Transverse colon (tissue), 4 donors: Measurements from ENCODE around the gene SELENOK.

Experiments
- CTCF ChIP-seq, 5 experiments: fragments of 200-600 bp in 3 of 5; fragments of 450-650 bp in 2 of 5; sonication (generic) in 3 of 5; IDR thresholded peaks; 1 replicate in 2 of 5; 2 replicates in 3 of 5; pipeline ENCODE4 v1.5.1; 2016 to 2017; ENCODE audit warnings: antibody characterized with exemption in 5 of 5, inconsistent platforms in 3 of 5, mild to moderate bottlenecking in 2 of 5, moderate library complexity in 1 of 5
- POLR2A ChIP-seq: fragments of 450-650 bp; IDR thresholded peaks from one replicate; pipeline ENCODE4 v1.6.1; 2016; ENCODE audit warnings: antibody characterized with exemption, mild to moderate bottlenecking, moderate library complexity
- POLR2AphosphoS5 ChIP-seq, 3 donors: sonication (generic); formaldehyde crosslinking; IDR thresholded peaks; one replicate each; pipeline ENCODE4 v1.6.1; 2016; ENCODE audit warnings: antibody characterized with exemption in 3 of 3

DNA sequence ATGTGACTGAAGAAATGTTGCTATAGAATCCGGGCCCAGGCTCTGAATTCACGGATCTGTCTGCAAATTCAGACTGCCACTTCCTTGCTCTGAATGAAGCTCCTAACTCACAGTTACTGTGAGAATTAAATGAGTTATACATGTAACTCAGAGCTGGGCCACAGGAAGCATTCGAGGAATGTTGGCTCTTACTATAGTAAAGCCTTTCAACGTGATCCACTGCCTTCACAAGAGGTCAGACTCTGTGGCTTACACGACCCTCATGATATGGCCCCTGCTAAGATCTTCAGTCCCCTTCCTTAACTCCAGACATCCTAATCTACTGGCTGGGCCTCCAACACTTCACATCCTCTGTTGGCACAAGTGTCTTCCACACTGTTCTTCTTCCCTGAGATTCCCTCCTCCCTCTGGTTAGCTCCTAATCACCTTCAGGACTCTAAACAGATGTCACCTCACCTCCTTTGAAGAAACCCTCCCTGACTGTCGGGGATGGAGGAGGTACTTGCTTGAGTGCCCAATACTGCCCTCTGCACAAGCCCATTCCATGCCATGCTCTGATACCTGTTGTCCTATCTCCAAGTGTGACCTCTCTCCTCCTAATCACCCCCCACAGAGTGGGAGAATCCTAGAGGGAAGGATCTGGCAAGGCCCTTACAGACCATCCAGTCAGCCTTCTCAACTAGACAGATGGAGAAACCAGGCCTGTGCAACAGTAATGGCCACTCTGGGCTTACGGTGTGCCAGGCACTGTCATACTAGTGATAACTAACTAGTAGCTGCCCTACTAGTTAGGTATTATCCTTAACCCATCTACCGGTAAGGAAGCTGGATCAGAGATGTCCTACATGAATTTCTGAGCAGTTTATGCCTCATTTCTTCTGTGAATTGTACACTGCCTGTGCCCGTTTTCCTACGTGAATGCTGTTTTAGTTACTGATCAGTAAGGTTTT lies 11.0 kb downstream of the SELENOK start:
- TF ChIP-seq CTCF (IDR thresholded peaks at IDR 0.05) (no peak), POLR2A (no peak), POLR2AphosphoS5 (IDR thresholded peaks at IDR 0.05) (no peak)
